GM12878 (cell line): ENCODE measurements around the gene SEPHS1. TPM values are rescaled to one million over a fixed set of nuclear protein-coding genes. Genes with fewer than 3 reads are reported as not detected.

Experiments used
- ATAC-seq: fragments of 200-7000 bp; cut with Tn5 transposase; 3 replicates; pipeline ENCODE4 v1.9.1; 2020; ENCODE audit warnings: mild to moderate bottlenecking, moderate library complexity
- BruUV-seq: library from RNA; stranded (reverse); fragments of 400-500 nt; replicated peaks from 2 replicates; lab custom pipeline; 2021; lab: Mats Ljungman, UMichigan
- CTCF ChIA-PET: fragments of 300-600 bp; sonication (Branson Sonifier 250); formaldehyde crosslinking; extraction: SDS; loops from one replicate; lab custom pipeline; 2021; ENCODE audit warnings: inconsistent platforms; lab: Yijun Ruan, JAX
- POLR2A ChIA-PET: fragments of 350-600 bp; formaldehyde crosslinking; extraction: SDS; loops from one replicate; lab custom pipeline; 2021; ENCODE audit warnings: inconsistent platforms; lab: Charles Lee
- RAD21 ChIA-PET: fragments of 300-600 bp; sonication (Branson Sonifier 250); formaldehyde crosslinking; loops from one replicate; lab custom pipeline; 2023; ENCODE audit warnings: antibody characterized with exemption; ENCODE audit not compliant: unreplicated experiment; lab: Charles Lee
- SMC1A ChIA-PET: fragments of 300-600 bp; sonication (Branson Sonifier 250); formaldehyde crosslinking; loops from one replicate; lab custom pipeline; 2023; ENCODE audit not compliant: unreplicated experiment, uncharacterized antibody; lab: Charles Lee
- DNase-seq: peaks from one replicate; pipeline ENCODE4 v3.0.0-alpha.2; 2011; ENCODE audit warnings: low read depth, low spot score
- FAIRE-seq: peaks from 3 replicates; lab custom pipeline; 2011; peaks lifted over from hg19 to GRCh38; lab: Jason Lieb, UNC
- H2AFZ ChIP-seq: 2 replicates; pipeline ENCODE4 v1.6.0; 2011; ENCODE audit warnings: low read depth, low read length, control low read depth; ENCODE audit not compliant: control insufficient read depth
- H3K27ac ChIP-seq: 2 replicates; pipeline ENCODE4 v1.5.1; 2011; ENCODE audit warnings: control low read depth; ENCODE audit not compliant: control insufficient read depth, insufficient read depth
- H3K27me3 ChIP-seq, 2 experiments: replicated peaks in 1 of 2; 2 replicates each; pipeline versions ENCODE4 v1.6.0 to v1.6.1; 2011; ENCODE audit warnings: low read length in 1 of 2; ENCODE audit not compliant: control insufficient read depth in 2 of 2, insufficient read depth in 2 of 2
- H3K36me3 ChIP-seq, 2 experiments: 2 replicates each; pipeline ENCODE4 v1.5.1; 2011; ENCODE audit warnings: low read length in 1 of 2; ENCODE audit not compliant: control insufficient read depth in 2 of 2, insufficient read depth in 2 of 2
- H3K4me1 ChIP-seq: 2 replicates; pipeline ENCODE4 v1.6.1; 2011; ENCODE audit warnings: mild to moderate bottlenecking, low read length, moderate library complexity, mixed read lengths; ENCODE audit not compliant: control insufficient read depth, insufficient read depth
- H3K4me2 ChIP-seq: 2 replicates; pipeline ENCODE4 v1.6.0; 2011; ENCODE audit warnings: control low read depth; ENCODE audit not compliant: control insufficient read depth, insufficient read depth
- H3K4me3 ChIP-seq: fragments of 200-600 bp; sonication (generic); 2 replicates; pipeline ENCODE4 v1.5.1; 2016
- H3K79me2 ChIP-seq: 2 replicates; pipeline ENCODE4 v1.6.0; 2011; ENCODE audit warnings: low read length; ENCODE audit not compliant: control insufficient read depth, insufficient read depth
- H3K9ac ChIP-seq: 2 replicates; pipeline ENCODE4 v1.8.0; 2011; ENCODE audit warnings: low read length, control low read depth, mixed read lengths; ENCODE audit not compliant: control insufficient read depth, insufficient read depth
- H3K9me3 ChIP-seq: replicated peaks from 3 replicates; pipeline ENCODE4 v1.5.1; 2011; ENCODE audit warnings: mild to moderate bottlenecking, low read length; ENCODE audit not compliant: control insufficient read depth, insufficient read depth
- H4K20me1 ChIP-seq: 2 replicates; pipeline ENCODE4 v1.6.0; 2011; ENCODE audit not compliant: control insufficient read depth, insufficient read depth
- BHLHE40 ChIP-seq, 2 experiments: fragments of 450-650 bp in 1 of 2; IDR thresholded peaks; 2 replicates each; pipeline ENCODE4 v1.6.1; 2011 to 2017; ENCODE audit warnings: low read depth in 2 of 2, borderline replicate concordance in 1 of 2, improper control_type of control experiment in 1 of 2, low read length in 1 of 2, mild to moderate bottlenecking in 1 of 2
- CEBPB ChIP-seq, 2 experiments: fragments of 150-350 bp in 1 of 2; IDR thresholded peaks; 2 replicates each; pipeline ENCODE4 v1.6.1; 2012 to 2014; ENCODE audit warnings: low read depth in 2 of 2, low read length in 2 of 2, borderline replicate concordance in 1 of 2, inconsistent platforms in 1 of 2
- HDAC6 ChIP-seq: fragments of 200-600 bp; sonication (generic); IDR thresholded peaks from one replicate; pipeline ENCODE4 v1.8.0; 2017; ENCODE audit warnings: antibody characterized with exemption; ENCODE audit not compliant: unreplicated experiment
- HDGF ChIP-seq: fragments of 450-650 bp; IDR thresholded peaks from 2 replicates; pipeline ENCODE4 v1.6.1; 2016; ENCODE audit warnings: antibody characterized with exemption
- LARP7 ChIP-seq: fragments of 450-650 bp; IDR thresholded peaks from 2 replicates; pipeline ENCODE4 v1.6.1; 2017; ENCODE audit warnings: mild to moderate bottlenecking
- MAX ChIP-seq: IDR thresholded peaks from 2 replicates; pipeline ENCODE4 v1.6.1; 2012; ENCODE audit warnings: low read depth, low read length, improper control_type of control experiment
- MLLT1 ChIP-seq: fragments of 450-650 bp; IDR thresholded peaks from 2 replicates; pipeline ENCODE4 v1.6.1; 2016; ENCODE audit warnings: mild to moderate bottlenecking
- MTA2 ChIP-seq: fragments of 450-650 bp; IDR thresholded peaks from 2 replicates; pipeline ENCODE4 v1.6.1; 2016; ENCODE audit warnings: low read depth, mild to moderate bottlenecking, moderate library complexity
- PML ChIP-seq: IDR thresholded peaks from 2 replicates; pipeline ENCODE4 v1.6.1; 2012; ENCODE audit warnings: low read length, inconsistent platforms
- RCOR1 ChIP-seq: conservative IDR thresholded peaks from 2 replicates; pipeline ENCODE4 v1.6.1; 2012; ENCODE audit warnings: low read depth, low read length, improper control_type of control experiment
- SMC3 ChIP-seq: IDR thresholded peaks from 2 replicates; pipeline ENCODE4 v1.6.1; 2011; ENCODE audit warnings: low read length, improper control_type of control experiment, borderline replicate concordance
- TBL1XR1 ChIP-seq: IDR thresholded peaks from 2 replicates; pipeline ENCODE4 v1.6.1; 2012; ENCODE audit warnings: low read depth, low read length, improper control_type of control experiment
- YY1 ChIP-seq: IDR thresholded peaks from 2 replicates; pipeline ENCODE4 v1.6.1; 2011; ENCODE audit warnings: low read depth, mild to moderate bottlenecking, low read length
- ZBTB40 ChIP-seq: fragments of 450-650 bp; IDR thresholded peaks from 2 replicates; pipeline ENCODE4 v1.6.1; 2016; ENCODE audit warnings: mild to moderate bottlenecking, moderate library complexity, borderline replicate concordance
- WGBS: methylation state at CpG from one replicate; pipeline ENCODE4 v1.1.6; 2016; ENCODE audit warnings: low lambda C conversion rate; ENCODE audit not compliant: insufficient replicate concordance, insufficient coverage; ENCODE audit errors: missing lambda C conversion rate; 5-methylcytosine and 5-hydroxymethylcytosine counted together
- in situ Hi-C: fragments of 300-500 bp; cut with MboI; formaldehyde crosslinking; loops from 9 replicates; pipeline ENCODE4 v1.14.3; 2018; ENCODE audit warnings: mixed read lengths
- intact Hi-C: fragments of 100-400 bp; cut with micrococcal nuclease; formaldehyde crosslinking; loops from one replicate; pipeline ENCODE4 v1.14.2; 2022; ENCODE audit not compliant: unreplicated experiment
- polyA plus RNA-seq, 11 experiments: library from polyadenylated mRNA; depleted of rRNA in 4 of 11; unstranded in 6 of 11; stranded (reverse) in 5 of 11; fragments of >200 nt; fragmentation: Nextera tagmentation in 4 of 11; fragmentation: Illumina TruSeq in 1 of 11; extraction: Ambion mirVana in 4 of 11; extraction: Trizol in 1 of 11; gene quantifications; 1 replicate in 1 of 11; 2 replicates in 10 of 11; pipeline versions ENCODE4 v1.2.1 to v1.2.3, GENCODE V29; 2011 to 2016; ENCODE audit warnings: inconsistent platforms in 2 of 11, missing spikeins in 2 of 11, low read depth in 1 of 11
- total RNA-seq, 4 experiments: library from RNA; depleted of rRNA in 3 of 4; stranded (reverse); fragments of >200 nt in 3 of 4; fragmentation: Illumina TruSeq in 1 of 4; extraction: Trizol in 1 of 4; gene quantifications; 2 replicates each; pipeline versions ENCODE4 v1.2.1 to v1.2.3, GENCODE V29; 2013 to 2021

Gene SEPHS1
- total and polyA plus RNA-seq, 10 of the 15 experiments (the other 5 are each of a cell fraction or from before 2014, with no cell fraction given) = 14.7 to 85.4 (median 48.5) TPM

- in situ Hi-C loops (loop anchor here (5.0 kb wide), 1 partner anchor 137 kb away; the partner anchor contains the start of gene MCM10), intact Hi-C loops (no loop called here)
- peak within 1 kb of the TSS; percentile 91 for H3K4me2 ChIP-seq
- peak within 1 kb of the TSS; percentile 90 for H2AFZ ChIP-seq
- H3K36me3 ChIP-seq = no peaks in the 10 kb centered on the region
- peak; percentile 74 for FAIRE-seq
- POLR2A ChIA-PET = interaction anchor here (0.7 kb wide), 2 partner anchors 10 to 195 kb away, joined by 3 to 4 read pairs; no protein-coding TSS in a partner anchor
- CTCF ChIA-PET = interaction anchor here (0.7 to 4.7 kb wide), 5 partner anchors 27 to 360 kb away, joined by 3 to 67 read pairs (median 4); partner anchors contain the start of genes MCM10 and OPTN
- under 1% methylated on average over 84 of the region's 88 CpGs for WGBS
- RAD21 ChIA-PET = interaction anchor here (0.8 to 1.5 kb wide), 3 partner anchors 41 to 53 kb away, joined by 3 to 6 read pairs (median 3); no protein-coding TSS in a partner anchor
- ATAC-seq = peak; percentile 91
- SMC1A ChIA-PET = interaction anchor here (0.9 to 1.3 kb wide), 4 partner anchors 22 to 200 kb away, joined by 3 read pairs; partner anchors contain the start of gene OPTN
- H3K4me1 ChIP-seq = peaks cover 3% of the 10 kb centered on the region; the same call in 1 of the 2 replicates
- no TSS peak for BruUV-seq
- no peak for DNase-seq
- no peaks in the 10 kb centered on the region for H3K9me3 ChIP-seq
- H4K20me1 ChIP-seq = no peaks in the 10 kb centered on the region
- H3K9ac ChIP-seq = peak within 1 kb of the TSS; percentile 76
- no peaks in the 10 kb centered on the region for H3K27me3 ChIP-seq
- no peaks in the 10 kb centered on the region for H3K79me2 ChIP-seq
- H3K4me3 ChIP-seq = peak within 1 kb of the TSS; percentile 66
- H3K27ac ChIP-seq = no peak within 1 kb of the TSS; the same call in 1 of the 2 replicates
- no peak for TF ChIP-seq SMC3
- TF ChIP-seq MLLT1 = no peak
- no peak for TF ChIP-seq MTA2
- no peak for TF ChIP-seq HDGF
- peak; percentile 52 for TF ChIP-seq HDAC6
- TF ChIP-seq PML = no peak
- peak; percentile 14 to 79; a peak in 2 of 4 replicates for TF ChIP-seq BHLHE40 (IDR thresholded peaks at IDR 0.05; ENCODE audit: borderline replicate concordance in 1 of 2, low read depth in 2 of 2, low read length in 1 of 2)
- TF ChIP-seq MAX = no peak
- no peak for TF ChIP-seq ZBTB40
- peak; percentile 80 for TF ChIP-seq LARP7
- TF ChIP-seq YY1 = peak; percentile 76
- TF ChIP-seq CEBPB (IDR thresholded peaks at IDR 0.05; ENCODE audit: borderline replicate concordance in 1 of 2, low read depth in 2 of 2, low read length in 2 of 2) = no peak
- no peak for TF ChIP-seq TBL1XR1
- no peak for TF ChIP-seq RCOR1
Observed at GRCh38 chr10:13299437-13300287, 48.4 kb downstream of the SEPHS1 start, which contains the start of gene PHYH. Gene PHYH, minus strand, starts transcription at chr10:13300064. Its CDS starts 22 bp downstream, at chr10:13300042.
